H1 (cell line): ENCODE results near the gene MPP2. TPM values are rescaled to one million over a fixed set of nuclear protein-coding genes. Genes with fewer than 3 reads are reported as not detected.

Experiments
- BCL11A ChIP-seq, 2 experiments: IDR thresholded peaks; one replicate each; pipeline ENCODE4 v1.6.1; 2011; ENCODE audit warnings: low read depth in 2 of 2, low read length in 2 of 2, mild to moderate bottlenecking in 2 of 2
- CBX8 ChIP-seq: fragments of 300-800, 300-1000 bp; sonication (generic); IDR thresholded peaks from 2 replicates; pipeline ENCODE4 v1.7.1; 2016; ENCODE audit warnings: low read depth, low read length, borderline replicate concordance
- EZH2 ChIP-seq: fragments of 200-600 bp; sonication (generic); IDR thresholded peaks from 2 replicates; pipeline ENCODE4 v1.7.1; 2012; ENCODE audit warnings: low read depth, mild to moderate bottlenecking, moderate library complexity, low read length, inconsistent platforms; ENCODE audit not compliant: severe bottlenecking
- GABPA ChIP-seq: IDR thresholded peaks from 2 replicates; pipeline ENCODE4 v1.6.1; 2011; ENCODE audit warnings: mild to moderate bottlenecking, low read length, moderate library complexity, borderline replicate concordance; ENCODE audit not compliant: insufficient read depth
- POU5F1 ChIP-seq: IDR thresholded peaks from 2 replicates; pipeline ENCODE4 v1.6.1; 2011; ENCODE audit warnings: low read depth, mild to moderate bottlenecking, low read length, moderate library complexity
- SRF ChIP-seq: IDR thresholded peaks from 2 replicates; pipeline ENCODE4 v1.6.1; 2011; ENCODE audit warnings: mild to moderate bottlenecking, low read depth, low read length, moderate library complexity
- polyA plus RNA-seq, 7 experiments: library from polyadenylated mRNA; depleted of rRNA in 3 of 7; stranded (reverse) in 5 of 7; unstranded in 2 of 7; fragments of >200 nt in 5 of 7; fragments of 200-250 nt in 2 of 7; gene quantifications; 1 replicate in 5 of 7; 2 replicates in 1 of 7; 4 replicates in 1 of 7; pipeline versions ENCODE4 v1.2.1 to v1.2.3, GENCODE V29; 2011 to 2013; ENCODE audit warnings: missing spikeins in 2 of 7, mixed read lengths in 2 of 7
- total RNA-seq: library from RNA; stranded (reverse); fragmentation: NEBNext Ultra II Directional; extraction: Animal tissue kit (Norgen Biotek cat#: 25700); gene quantifications from 2 replicates; pipeline ENCODE4 v1.2.1, GENCODE V29; 2021

Gene MPP2
- total and polyA plus RNA-seq, 2 of the 8 experiments (the other 6 are each of a cell fraction or from before 2014, with no cell fraction given): 30.9 to 34.1 TPM

- TF ChIP-seq EZH2 (no peak), GABPA (no peak), SRF (no peak), CBX8 (no peak), BCL11A (IDR thresholded peaks at IDR 0.05; ENCODE audit: low read depth in 2 of 2, low read length in 2 of 2) (no peak), POU5F1 (no peak)
Measured at GRCh38 chr17:43914451-43914850, 7.1 kb upstream of the MPP2 start (continued).
